AG09319 (cell line): ENCODE results near the gene GINS3.

ENCODE experiments used
- DNase-seq: peaks from one replicate; pipeline ENCODE4 v3.0.0-alpha.2; 2010; ENCODE audit warnings: low read depth; ENCODE audit errors: extremely low read depth
- CTCF ChIP-seq: IDR thresholded peaks from 2 replicates; pipeline ENCODE4 v1.5.1; 2011; ENCODE audit warnings: low read depth, mild to moderate bottlenecking, inconsistent platforms, low read length, moderate library complexity

Gene GINS3

GRCh38 chr16:58426966-58427365 lies 34.7 kb downstream of the GINS3 start:
- TF ChIP-seq CTCF: no peak
- no peak for DNase-seq

- DNase-seq: no peak
- TF ChIP-seq CTCF: no peak
Observed at GRCh38 chr16:58428621-58429542, 36.6 kb downstream of the GINS3 start.

DNA sequence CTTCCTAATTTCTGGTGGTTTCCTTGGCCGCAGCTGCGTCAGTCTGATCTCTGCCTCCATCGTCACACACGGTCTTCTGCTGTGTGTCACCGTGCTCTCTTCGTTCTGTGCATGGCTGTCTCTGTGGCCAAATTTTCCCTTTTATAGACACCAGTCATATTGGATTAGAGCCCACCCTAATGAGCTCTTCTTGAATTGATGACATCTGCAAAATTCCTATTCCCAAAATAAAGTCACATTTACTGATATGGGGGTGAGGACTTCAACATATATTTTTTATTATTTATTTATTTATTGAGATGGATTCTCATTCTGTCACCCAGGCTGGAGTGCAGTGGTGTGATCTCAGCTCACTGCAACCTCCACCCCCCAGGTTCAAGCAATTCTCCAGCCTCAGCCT lies 38.4 kb downstream of the GINS3 start:
- TF ChIP-seq CTCF: no peak
- DNase-seq: no peak

- DNase-seq: no peak
- TF ChIP-seq CTCF: no peak
Observed at GRCh38 chr16:58433569-58433951, 41.3 kb downstream of the GINS3 start.

DNA sequence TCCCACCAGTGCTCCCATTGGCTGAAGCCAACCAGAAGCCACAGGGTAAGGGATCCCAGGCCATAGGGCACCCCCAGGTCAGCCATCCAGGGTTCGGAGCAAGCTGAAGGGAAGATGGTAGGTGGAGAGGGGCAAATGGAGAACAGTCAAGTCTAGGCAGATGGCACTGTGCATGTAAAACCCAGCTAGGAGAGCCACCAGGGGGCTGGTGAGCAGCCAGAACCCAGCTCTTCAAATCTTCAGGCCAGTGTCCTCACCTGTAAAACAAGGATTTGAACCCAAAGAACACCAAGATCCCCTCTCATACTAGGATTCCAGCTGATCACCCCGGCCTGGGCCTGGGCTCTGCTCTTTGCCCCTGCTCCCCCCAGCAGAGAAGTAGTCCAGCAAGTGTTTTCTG lies 43.5 kb downstream of the GINS3 start:
- DNase-seq: no peak
- no peak for TF ChIP-seq CTCF

- no peak for DNase-seq
- TF ChIP-seq CTCF: no peak
Observed at GRCh38 chr16:58440131-58440530, 47.9 kb downstream of the GINS3 start.

GRCh38 chr16:58442547-58442946 lies 50.3 kb downstream of the GINS3 start:
- no peak for TF ChIP-seq CTCF
- DNase-seq: no peak
